ACHN (cell line): Measurements from ENCODE around the gene NEURL1B.

Experiments used
- DNase-seq: peaks from one replicate; pipeline ENCODE4 v3.0.0-alpha.2; 2015
- in situ Hi-C: cut with HindIII; loops from 2 replicates; pipeline ENCODE4 v1.10.0; 2017; ENCODE audit warnings: low sequenced_read_pairs, low pct_ligation_motif_present, low pct_unique_long_range_greater_than_20kb

NEURL1B gene

GRCh38 chr5:172606156-172606785, 34.8 kb upstream of the NEURL1B start:
- in situ Hi-C loops = no loop called here
- DNase-seq = no peak

DNA sequence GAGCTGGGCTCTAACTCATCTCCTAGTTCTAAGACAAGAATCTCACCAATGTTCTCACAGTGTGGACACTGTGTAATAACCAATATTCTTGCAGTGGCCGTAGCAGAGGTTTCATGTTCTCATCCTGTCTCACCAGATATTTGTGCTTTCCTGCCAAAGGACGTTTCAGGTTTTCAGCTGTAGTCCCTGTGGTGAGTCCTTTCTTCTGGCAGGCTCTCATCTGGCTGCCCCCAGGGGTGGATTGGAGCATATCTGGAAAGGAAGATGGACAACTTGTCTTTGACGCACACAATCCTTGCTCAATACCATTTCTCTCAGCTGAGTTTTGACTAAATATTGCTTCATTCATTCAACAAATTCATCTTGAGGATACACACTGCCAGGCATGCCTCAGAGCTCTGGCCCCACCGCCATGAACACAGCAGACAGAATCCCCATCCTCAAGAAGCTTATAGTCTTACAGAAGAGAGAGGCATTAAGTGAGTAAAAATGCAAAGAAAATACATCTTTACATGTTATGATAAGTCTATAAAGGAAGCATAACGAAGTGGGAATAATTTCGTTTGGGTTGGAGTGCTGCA, 33.8 kb upstream of the NEURL1B start:
- DNase-seq = no peak
- in situ Hi-C loops = no loop called here

DNA sequence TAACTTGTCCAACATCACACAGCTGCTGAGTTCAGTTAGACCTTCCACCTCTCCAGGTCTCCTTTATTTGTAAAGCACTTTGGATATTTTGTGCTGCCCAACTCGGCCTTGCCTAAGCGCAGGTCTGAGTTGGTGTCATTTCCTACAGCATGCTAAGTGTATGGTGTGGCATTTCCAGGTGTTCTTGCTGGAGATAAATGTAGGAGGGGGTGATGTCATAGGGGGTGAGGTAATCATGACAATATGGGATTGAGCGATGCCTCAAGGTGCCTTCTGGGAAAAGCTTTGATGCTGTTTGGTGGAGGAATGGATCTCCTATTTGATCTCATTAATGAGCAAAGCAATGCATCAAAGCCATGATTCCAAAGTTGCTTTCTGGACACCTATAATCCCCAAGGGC, 32.3 kb upstream of the NEURL1B start:
- DNase-seq = no peak

GRCh38 chr5:172610643-172611042, 30.4 kb upstream of the NEURL1B start:
- in situ Hi-C loops = no loop called here
- no peak for DNase-seq

More for the DNA sequence above, 32.3 kb upstream of the NEURL1B start:
- in situ Hi-C loops = no loop called here

DNA sequence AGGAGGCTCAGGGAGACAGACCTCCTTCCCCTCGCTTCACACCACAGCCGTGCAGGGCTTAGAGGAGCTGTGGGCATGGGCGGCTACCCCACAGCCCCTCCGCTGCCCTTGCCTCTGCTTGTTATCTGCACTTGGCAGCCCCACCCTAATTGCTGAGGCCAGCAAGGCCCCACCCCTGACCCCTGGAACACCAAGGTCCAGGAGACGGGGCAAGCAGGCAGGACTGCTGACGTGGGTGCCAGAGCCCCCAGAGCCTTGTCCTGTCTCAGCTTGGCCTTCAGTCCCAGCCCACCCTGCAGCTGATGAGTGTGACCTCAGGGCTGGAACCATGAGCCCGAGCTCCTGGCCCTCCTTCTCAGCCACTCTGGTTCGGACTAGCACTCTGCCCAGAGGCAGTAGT, 29.1 kb upstream of the NEURL1B start:
- in situ Hi-C loops = no loop called here
- DNase-seq = no peak

DNA sequence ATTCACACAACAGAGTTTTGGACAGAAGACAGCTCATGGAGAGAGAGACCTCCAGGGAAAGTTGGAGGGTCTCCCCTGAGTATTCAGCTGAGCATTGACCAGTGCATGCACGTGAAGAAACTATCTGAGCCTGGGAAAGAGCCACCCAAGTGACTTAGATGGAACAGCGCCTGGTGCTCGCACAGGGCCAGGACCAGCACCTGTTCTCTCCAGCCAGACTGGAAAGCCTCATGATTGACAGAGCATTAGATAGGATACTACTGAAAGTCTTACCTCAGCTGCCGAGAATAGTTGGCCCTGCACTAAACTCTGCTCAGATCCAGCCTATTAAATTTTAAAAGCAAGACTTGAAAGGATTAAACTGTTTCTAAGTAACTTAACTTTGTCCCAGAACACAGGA, 28.3 kb upstream of the NEURL1B start:
- in situ Hi-C loops = no loop called here
- DNase-seq = no peak

- in situ Hi-C loops = no loop called here
- DNase-seq = no peak
Observed at GRCh38 chr5:172616136-172616535, 24.9 kb upstream of the NEURL1B start.

DNA sequence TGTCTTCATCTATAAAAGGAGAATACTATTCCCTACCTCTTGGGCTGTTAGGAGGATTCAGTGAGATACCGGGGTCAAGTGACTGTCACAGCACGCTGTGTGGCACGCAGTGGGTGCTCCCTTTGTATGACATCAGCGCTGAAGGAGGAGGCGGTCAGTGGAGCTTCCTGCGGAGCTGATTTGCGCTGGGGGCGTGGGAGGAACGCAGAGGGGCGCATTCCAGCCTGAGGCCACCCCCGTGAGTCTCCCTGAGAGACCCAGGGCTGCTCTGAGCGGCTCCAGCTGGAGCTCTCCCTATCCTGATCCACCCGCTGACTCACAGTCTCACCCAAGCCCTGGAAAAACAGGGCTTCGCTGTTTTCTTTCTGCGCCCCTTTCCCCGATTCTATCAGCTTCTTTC, 24.3 kb upstream of the NEURL1B start:
- in situ Hi-C loops = no loop called here

DNA sequence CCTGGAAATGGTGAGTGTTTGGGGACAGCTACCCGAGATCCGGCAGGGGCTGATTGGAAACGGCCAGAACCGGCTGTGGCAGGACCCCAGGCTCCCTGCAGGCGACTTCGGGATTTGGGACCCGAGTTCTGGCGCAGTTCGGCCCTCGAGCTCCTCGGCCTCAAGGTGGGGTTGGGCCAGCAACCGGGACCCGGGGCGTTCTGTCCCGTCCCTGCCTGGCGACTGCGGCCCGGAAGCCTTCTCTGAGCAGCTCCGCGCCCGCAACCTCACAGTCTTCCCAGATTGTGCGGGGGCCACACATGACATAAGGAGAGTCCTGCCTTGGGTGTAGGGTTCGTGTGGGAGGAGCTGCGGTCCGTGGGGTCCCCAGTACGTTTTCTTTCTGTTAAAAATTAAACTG, 23.2 kb upstream of the NEURL1B start:
- in situ Hi-C loops = no loop called here
- DNase-seq = no peak

More for the DNA sequence above, 24.3 kb upstream of the NEURL1B start:
- no peak for DNase-seq

GRCh38 chr5:172618574-172619365, 22.3 kb upstream of the NEURL1B start:
- in situ Hi-C loops = no loop called here
- DNase-seq = no peak

GRCh38 chr5:172620506-172620905, 20.6 kb upstream of the NEURL1B start:
- in situ Hi-C loops = no loop called here
- no peak for DNase-seq

- in situ Hi-C loops = no loop called here
- no peak for DNase-seq
Observed at GRCh38 chr5:172622091-172623046, 18.7 kb upstream of the NEURL1B start.

- DNase-seq = no peak
- in situ Hi-C loops = no loop called here
Observed at GRCh38 chr5:172623313-172623980, 17.6 kb upstream of the NEURL1B start.

DNA sequence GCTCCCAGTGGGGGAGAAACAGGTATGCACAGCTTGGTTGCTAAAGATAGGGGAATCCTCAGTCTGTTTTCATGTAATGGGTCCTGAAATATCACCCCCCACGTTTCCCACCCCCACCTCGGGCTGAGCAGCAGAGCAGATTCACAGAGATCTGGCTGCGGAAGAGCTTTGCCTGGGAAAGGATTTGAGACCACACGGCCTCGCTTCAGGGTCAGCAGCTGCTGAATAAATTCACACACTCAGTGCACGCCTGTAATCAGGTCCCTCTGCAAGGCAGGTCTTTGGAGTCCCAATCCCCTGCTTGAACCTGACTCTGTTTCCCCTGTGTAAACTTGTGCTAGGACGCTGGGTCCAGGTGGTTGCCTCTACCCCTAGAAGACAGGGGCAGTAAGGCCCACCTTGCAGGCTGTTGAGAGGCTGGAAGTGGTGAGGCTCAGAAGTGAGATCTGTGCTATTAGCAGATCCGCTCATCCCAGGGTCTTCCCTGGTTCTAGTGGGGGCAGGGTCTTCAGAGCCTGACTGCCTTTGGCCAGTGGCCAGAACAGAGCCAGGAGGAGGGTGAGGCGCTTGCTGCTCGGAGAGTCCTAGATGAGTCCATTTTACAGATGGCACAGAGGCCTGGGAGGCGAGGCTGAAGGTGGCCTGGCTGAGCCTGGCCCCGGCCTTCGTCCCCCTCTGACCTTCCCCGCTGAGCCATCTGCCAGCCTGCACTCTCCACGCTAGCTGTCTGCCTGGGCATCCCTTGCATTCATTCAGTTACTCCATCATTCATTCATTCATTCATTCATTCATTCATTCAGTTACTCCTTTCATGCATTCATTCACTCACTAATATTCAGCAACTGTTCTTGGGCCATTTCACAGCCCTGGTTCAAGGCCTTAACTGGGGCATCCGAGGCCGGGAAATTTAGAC, 16.7 kb upstream of the NEURL1B start:
- DNase-seq = no peak
- in situ Hi-C loops = no loop called here

- in situ Hi-C loops = no loop called here
- no peak for DNase-seq
Observed at GRCh38 chr5:172624996-172625964, 15.8 kb upstream of the NEURL1B start.

GRCh38 chr5:172626031-172626581, 15.0 kb upstream of the NEURL1B start:
- DNase-seq = no peak
- in situ Hi-C loops = no loop called here
